Measurements from ENCODE around the gene TMCC1. TPM values are rescaled to one million over a fixed set of nuclear protein-coding genes. Genes with fewer than 3 reads are reported as not detected.

The TMCC1 gene
- total and polyA plus RNA-seq, 11 donors, result 9.6 to 38.3 (median 22.6) TPM

GRCh38 chr3:129622933-129623332 lies 270.6 kb downstream of the TMCC1 start:
- TF ChIP-seq POLR2A (IDR thresholded peaks at IDR 0.05) (no peak), CTCF (IDR thresholded peaks at IDR 0.05) (no peak)
- no peaks in the 10 kb centered on the region for H3K27me3 ChIP-seq
- intact Hi-C loops (cut with DNase I), result loop anchor here in 3 of 10 donors (2.0 to 10.0 kb wide), 3 partner anchors 26 to 131 kb away; no protein-coding TSS in a partner anchor
- peaks cover 31 to 99% (median 88%) of the 10 kb centered on the region in 12 donors for H3K4me1 ChIP-seq
- H3K4me3 ChIP-seq, result no peak overlapping the region
- no peak for ATAC-seq
- WGBS, 4 donors, result 64 to 75% (median 74%) methylated on average over 9 to 10 of the region's 10 CpGs
- H3K36me3 ChIP-seq, result no peaks in the 10 kb centered on the region
- DNase-seq, result peak in 2 of 5 donors; percentile 34 to 55
- H3K27ac ChIP-seq, result peak overlapping the region; percentile 84 to 100 (median 98)
- H3K9me3 ChIP-seq, result no peaks in the 10 kb centered on the region

GRCh38 chr3:129622226-129622874 lies 271.2 kb downstream of the TMCC1 start:
- Histone ChIP-seq H3K27ac (peak overlapping the region; percentile 84 to 100 (median 98)), H3K27me3 (no peaks in the 10 kb centered on the region), H3K4me1 (peaks cover 31 to 99% (median 86%) of the 10 kb centered on the region in 12 donors), H3K9me3 (no peaks in the 10 kb centered on the region), H3K36me3 (no peaks in the 10 kb centered on the region), H3K4me3 (no peak overlapping the region)
- ATAC-seq, result no peak
- WGBS, 4 donors, result 31 to 51% (median 42%) methylated on average over 12 of the region's 12 CpGs
- intact Hi-C loops (cut with DNase I), result loop anchor here in 3 of 10 donors (2.0 to 10.0 kb wide), 3 partner anchors 26 to 130 kb away; no protein-coding TSS in a partner anchor
- no peak for TF ChIP-seq CTCF (IDR thresholded peaks at IDR 0.05)
- TF ChIP-seq POLR2A (IDR thresholded peaks at IDR 0.05), result no peak
- peak in 3 of 5 donors; percentile 30 to 60 (median 53) for DNase-seq

- DNase-seq, result peak in 4 of 5 donors; percentile 60 to 74 (median 68)
- no peak for ATAC-seq
- Histone ChIP-seq H3K27ac (peak overlapping the region in 11 of 12 donors; percentile 36 to 100 (median 98)), H3K4me1 (peaks cover 31 to 99% (median 88%) of the 10 kb centered on the region in 12 donors), H3K36me3 (no peaks in the 10 kb centered on the region), H3K4me3 (no peak overlapping the region), H3K9me3 (no peaks in the 10 kb centered on the region), H3K27me3 (no peaks in the 10 kb centered on the region)
- WGBS, 4 donors, result 54 to 65% (median 64%) methylated on average over 14 of the region's 14 CpGs
- TF ChIP-seq POLR2A (IDR thresholded peaks at IDR 0.05) (no peak), CTCF (IDR thresholded peaks at IDR 0.05) (no peak)
- intact Hi-C loops (cut with DNase I), result loop anchor here in 3 of 10 donors (2.0 to 10.0 kb wide), 3 partner anchors 25 to 129 kb away; no protein-coding TSS in a partner anchor
Measured at GRCh38 chr3:129621626-129622225, 271.8 kb downstream of the TMCC1 start.
